Fibroblast of mammary gland (primary cell): Measurements from ENCODE around the gene PDCL3.

Experiments
- DNase-seq: peaks from one replicate; pipeline ENCODE4 v3.0.0-alpha.2; 2010; ENCODE audit warnings: low read depth
- H3K4me3 ChIP-seq: 2 replicates; pipeline ENCODE4 v1.5.1; 2011; ENCODE audit warnings: low read depth, mild to moderate bottlenecking, low read length, moderate library complexity; ENCODE audit not compliant: control insufficient read depth
- TF ChIP-seq, protein P1 (sequence below): conservative IDR thresholded peaks from 2 replicates; pipeline ENCODE4 v1.5.1; 2011; ENCODE audit warnings: low read depth, low read length, inconsistent platforms; ENCODE audit not compliant: control insufficient read depth, insufficient read depth

PDCL3 gene

DNA sequence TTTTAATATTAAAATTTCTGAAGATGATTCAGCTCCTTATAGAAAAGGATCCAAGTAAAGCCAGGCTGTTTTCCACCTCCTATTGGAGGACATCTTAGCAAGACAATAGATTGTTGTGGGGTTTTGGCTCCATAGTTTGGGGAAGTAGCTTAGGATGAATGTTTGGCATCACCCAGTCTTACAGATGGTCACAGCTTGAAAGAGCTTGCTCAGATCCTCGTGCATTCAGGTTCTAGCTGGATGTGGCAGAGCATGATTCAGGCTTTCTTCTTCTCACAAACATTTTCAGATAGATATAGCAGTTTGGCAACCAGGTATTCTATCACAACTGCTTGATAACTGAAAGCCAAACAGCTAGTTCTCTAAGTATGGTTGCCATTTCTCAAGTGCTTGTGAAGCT is 23.6 kb upstream of the PDCL3 start:
- no peak for DNase-seq
- H3K4me3 ChIP-seq, result no peak overlapping the region
- TF ChIP-seq, protein P1, sequence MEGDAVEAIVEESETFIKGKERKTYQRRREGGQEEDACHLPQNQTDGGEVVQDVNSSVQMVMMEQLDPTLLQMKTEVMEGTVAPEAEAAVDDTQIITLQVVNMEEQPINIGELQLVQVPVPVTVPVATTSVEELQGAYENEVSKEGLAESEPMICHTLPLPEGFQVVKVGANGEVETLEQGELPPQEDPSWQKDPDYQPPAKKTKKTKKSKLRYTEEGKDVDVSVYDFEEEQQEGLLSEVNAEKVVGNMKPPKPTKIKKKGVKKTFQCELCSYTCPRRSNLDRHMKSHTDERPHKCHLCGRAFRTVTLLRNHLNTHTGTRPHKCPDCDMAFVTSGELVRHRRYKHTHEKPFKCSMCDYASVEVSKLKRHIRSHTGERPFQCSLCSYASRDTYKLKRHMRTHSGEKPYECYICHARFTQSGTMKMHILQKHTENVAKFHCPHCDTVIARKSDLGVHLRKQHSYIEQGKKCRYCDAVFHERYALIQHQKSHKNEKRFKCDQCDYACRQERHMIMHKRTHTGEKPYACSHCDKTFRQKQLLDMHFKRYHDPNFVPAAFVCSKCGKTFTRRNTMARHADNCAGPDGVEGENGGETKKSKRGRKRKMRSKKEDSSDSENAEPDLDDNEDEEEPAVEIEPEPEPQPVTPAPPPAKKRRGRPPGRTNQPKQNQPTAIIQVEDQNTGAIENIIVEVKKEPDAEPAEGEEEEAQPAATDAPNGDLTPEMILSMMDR, result no peak

DNA sequence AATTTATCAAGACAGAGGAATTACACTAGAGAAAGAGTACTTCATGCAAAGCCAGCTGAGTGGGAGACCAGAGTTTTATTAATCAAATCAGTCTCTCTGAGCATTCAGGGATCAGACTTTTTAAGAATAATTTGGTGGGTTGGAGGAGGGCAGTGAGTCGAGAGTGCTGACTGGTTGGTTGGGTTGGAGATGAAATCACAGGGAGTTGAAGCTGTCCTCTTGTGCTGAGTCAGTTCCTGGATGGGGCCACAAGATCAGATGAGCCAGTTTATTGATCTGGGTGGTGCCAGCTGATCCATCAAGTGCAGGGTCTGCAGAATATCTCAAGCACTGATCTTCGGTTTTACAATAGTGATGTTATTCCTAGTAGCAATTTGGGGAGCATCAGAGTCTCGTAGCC is 21.4 kb upstream of the PDCL3 start:
- DNase-seq, result no peak
- no peak overlapping the region for H3K4me3 ChIP-seq
- TF ChIP-seq, protein P1, result no peak

DNA sequence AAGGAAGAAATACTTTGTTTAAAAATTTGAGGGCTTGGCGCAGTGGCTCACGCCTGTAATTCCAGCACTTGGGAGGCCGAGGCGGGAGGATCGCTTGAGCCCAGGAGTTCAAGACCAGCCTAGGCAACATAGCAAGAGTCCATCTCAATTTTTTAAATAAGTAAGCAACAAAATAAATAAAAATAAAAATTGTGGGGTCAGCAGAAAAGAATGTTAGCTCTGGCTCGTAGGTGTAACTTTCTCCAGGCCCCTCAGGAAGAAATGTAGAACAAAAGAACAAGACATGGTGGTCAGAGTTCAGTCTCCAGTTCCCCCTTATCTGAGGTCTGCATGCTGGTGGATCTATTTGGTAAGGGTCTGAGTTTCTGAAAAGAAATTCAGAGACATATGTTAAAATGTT is 20.4 kb upstream of the PDCL3 start:
- TF ChIP-seq, protein P1, result no peak

DNA sequence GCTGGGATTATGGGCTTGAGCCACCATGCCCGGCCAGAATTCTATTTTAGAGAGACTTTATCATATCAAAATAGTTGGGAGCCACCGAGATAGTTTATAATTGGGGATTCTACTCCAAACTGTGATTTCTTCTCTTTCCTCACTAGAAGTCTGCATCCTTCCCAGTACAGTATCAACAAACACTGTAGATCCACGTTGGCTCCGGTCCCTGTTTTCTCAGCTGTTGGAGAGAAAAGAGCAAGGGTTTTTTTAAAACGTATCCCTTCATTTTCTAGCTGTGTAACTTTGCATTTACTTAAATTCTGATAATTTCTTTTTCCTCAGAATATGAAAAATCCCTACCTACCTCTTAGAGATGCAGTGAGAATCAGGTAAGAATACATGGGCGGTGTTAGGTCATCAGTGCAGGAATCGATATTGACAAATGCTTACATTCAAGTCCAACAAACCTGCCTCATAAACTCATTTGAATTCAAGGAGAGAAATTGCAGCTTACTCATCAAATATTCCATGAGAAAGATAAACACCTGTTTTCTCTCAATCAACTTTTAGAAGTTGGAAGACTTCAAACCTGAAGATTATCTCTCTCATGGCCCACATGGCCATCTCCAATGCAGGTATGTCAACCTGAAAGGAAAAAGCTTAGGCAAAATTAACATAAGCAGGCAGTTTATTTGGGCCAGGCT is 17.7 kb upstream of the PDCL3 start:
- no peak for DNase-seq

More for the DNA sequence above, 20.4 kb upstream of the PDCL3 start:
- DNase-seq, result no peak
- no peak overlapping the region for H3K4me3 ChIP-seq

DNA sequence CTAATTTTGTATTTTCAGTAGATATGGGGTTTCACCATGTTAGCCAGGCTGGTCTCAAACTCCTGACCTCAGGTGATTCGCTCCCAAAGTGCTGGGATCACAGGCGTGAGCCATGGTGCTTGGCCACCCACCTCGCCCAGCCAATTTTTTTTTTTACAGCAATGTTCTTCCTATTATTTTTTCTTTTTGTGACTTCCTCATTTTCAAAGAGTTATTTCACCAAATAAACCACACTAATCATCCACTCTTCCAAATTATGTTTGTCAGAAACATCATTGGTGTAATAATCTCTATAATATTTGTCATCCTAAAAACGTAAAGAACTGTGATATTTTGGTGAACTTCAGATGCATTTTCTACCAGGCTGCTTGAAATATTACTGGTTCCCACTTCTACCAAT is 16.3 kb upstream of the PDCL3 start:
- no peak overlapping the region for H3K4me3 ChIP-seq
- TF ChIP-seq, protein P1, result no peak
- DNase-seq, result no peak

More for the DNA sequence above, 17.7 kb upstream of the PDCL3 start:
- H3K4me3 ChIP-seq, result no peak overlapping the region
- TF ChIP-seq, protein P1, result no peak

DNA sequence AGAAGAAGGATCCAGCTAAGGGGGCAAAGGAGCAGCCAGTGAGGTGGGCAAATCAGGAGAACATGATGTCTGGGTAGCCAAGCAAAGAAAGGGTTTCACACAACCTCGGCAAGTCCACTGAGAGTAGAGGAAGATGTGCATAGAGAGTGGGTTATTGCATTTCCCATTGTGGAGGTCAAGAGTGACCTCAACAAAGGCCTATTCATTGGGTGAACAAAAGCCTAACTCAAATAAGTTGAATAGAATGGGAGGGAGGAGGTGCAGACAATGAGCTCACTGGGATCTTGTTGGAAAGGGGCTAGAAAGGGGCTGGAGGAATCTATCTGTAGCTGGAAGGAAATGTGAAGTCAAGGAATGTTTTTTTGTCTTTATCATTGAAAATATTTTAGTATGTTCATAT is 14.0 kb upstream of the PDCL3 start:
- TF ChIP-seq, protein P1, result no peak
- no peak for DNase-seq
- no peak overlapping the region for H3K4me3 ChIP-seq
